ENCODE results near the gene DGKD.

The DGKD gene

DNA sequence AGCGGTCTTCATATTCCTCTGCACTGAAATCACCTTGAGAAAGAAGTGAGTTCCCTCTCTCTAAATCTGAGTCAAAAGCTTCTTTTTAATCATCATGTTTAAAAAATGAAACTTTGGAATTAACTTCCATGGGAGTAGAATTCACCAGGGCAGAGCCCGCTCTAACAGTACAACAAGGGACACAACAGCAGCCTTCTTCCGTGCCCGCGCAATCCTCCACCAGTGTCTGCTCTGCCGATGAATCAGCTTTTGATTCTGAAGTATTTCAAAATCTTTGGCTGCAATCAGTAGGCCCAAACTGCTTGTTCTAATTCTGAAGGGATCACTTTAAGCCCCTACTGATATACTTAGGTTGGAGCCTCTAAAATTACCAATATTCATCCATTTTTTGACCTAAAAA lies 135.4 kb downstream of the DGKD start:
- in situ Hi-C loops (cut with MboI; ENCODE audit: low sequenced_read_pairs), result no loop called here

DNA sequence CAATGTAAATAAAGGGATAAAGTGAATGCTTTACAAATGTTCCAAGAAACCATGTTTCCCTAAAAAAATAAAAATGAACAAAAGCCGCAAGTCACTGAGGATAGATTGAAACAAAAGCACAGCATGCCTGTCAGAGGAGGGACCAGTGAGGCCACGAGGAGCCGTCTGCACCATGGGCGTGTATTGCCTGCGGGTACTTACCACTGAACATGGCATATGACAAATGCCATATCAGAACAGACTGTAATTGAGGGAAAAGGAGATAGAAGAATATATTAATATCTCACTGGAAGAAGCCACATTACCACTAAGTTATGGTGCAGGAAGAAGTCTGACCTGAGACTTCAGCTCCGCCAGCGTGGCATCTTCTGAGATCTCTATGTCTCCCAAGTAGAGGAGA lies 136.5 kb downstream of the DGKD start:
- in situ Hi-C loops (cut with MboI; ENCODE audit: low sequenced_read_pairs), result no loop called here

DNA sequence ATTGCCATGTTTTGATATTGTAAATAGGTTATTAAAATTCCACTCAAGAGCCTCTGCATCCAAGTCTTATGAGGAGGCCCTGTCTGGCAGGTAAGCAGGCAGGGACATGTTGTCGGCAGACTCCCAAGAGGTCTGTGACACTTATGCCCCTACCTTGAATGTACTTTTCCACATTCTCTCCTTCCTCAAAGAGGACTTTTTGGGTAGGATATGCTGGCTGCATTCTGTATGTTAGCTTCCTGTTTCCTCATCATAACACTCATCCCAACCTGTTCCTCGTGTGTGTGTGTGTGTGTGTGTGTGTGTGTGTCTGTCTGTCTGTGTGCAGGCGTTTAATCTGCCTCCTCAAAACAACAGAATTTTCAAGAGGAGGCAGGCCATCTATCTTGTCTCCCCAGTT lies 137.0 kb downstream of the DGKD start:
- in situ Hi-C loops (cut with MboI; ENCODE audit: low sequenced_read_pairs), result no loop called here

DNA sequence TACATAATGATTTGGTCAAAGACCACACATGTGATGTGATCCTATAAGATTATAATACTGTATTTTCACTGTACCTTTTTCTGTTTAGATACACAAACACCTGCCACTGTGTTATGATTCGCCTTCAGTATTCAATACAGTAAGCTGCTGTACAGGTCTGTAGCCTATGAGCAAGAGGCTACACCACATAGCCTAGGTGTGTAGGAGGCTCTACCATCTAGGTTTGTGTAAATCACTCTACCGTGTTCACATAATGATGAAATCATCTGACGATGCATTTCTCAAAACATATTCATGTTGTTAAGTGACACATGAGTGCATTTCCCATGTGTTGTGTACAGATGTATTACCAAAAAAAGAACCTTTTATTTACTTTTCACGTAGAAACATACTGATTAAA lies 137.8 kb downstream of the DGKD start:
- in situ Hi-C loops (cut with MboI; ENCODE audit: low sequenced_read_pairs), result no loop called here

DNA sequence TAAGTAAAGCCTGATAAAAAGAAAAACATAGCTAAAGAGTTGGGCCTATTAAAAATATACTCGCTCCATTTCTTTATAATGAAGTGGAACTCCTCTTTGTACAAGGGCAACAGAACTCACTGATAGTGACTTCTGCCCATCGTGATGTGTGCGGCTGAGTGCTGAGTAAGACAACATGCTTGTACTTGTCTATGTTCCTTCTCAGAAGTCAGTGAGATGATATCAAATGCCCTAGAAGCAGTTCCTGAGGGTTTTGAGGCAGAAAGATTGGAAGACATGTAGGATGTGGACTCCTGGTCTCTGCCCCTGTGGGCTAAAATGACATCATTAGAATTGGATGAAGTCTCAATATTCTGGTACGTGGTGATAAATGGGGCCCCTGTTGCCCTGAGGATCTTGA lies 138.5 kb downstream of the DGKD start:
- in situ Hi-C loops (cut with MboI; ENCODE audit: low sequenced_read_pairs), result no loop called here

DNA sequence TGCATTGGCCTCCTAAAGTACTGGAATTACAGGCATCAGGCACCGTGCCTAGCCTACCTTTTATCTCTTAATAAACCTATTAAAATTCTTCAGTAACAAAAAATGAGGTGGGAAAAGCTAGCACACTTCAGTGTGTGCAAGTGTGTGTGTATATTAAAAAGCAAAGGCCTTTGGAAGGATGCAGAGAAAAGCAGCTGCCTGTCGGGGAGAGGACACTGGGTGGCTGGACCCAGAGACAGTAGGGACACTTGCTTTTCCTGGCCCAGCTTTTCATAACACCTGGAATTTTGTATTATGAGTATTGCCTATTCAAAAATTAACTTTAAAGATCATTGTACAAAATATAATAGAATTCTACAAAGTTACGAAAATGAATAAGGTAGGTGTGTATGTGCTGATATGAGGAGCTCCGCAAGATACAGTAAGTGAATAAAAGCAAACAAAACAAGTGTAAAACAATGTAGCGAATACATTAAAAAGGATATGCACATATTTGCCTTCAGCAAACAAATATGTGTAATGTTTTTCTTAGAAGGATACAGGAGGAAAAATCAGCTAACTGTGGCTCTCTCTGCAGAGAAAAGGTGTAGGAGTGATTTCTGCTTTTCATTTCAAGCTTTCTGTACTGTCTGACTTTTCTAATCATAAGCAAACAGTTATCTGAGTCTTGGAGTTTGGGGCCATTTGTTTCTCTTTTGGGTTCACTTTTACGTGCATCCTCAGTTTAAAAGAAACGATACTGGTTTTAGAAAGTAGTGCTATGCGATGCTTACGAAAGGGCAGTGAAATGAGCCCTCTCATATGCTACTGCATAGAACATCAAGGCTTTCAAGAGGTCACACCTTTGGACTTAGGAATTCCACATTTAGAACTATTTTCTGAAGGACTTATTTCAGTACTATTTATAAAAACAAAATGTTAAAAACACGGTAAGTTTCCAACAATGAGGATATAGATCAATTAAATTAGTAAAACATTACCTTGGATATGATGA lies 141.5 kb downstream of the DGKD start:
- in situ Hi-C loops (cut with MboI; ENCODE audit: low sequenced_read_pairs), result no loop called here

DNA sequence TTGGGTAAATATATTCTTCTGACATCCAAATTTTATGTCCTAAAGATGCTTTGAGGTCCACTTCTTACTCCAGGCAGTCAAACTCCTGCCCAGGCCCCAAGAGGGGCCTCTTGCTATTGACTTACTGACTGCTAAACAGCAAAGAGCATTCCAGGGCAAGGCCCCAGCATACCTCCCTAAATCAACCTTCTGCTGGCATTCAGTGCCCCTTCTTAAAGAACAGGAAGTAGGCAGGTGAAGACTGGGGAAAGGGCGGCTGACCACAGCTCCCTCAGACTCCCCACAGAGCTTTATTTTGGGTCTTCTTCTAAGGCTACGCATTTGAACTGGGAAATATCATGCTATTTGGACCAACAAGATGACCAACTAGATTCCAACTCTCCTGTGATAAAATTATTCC lies 143.4 kb downstream of the DGKD start:
- in situ Hi-C loops (cut with MboI; ENCODE audit: low sequenced_read_pairs), result no loop called here

DNA sequence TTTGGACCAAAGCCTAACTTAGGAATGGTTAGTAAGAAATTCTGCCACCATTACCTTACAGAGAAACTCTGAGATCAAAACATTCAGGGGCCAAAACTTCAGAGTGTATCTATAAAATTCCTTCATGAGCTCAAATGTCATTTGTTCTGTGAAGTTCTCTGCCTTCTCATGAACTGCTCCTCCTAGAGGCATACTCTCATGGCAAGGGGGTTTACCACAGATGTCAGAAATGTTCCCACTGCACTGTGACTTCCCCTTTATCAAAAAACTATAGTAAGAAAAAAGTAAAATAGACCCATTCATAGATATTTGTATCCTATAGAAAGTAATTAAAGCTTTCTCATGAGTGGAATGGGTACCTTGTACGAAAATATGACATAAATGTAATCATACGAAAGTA lies 143.8 kb downstream of the DGKD start:
- in situ Hi-C loops (cut with MboI; ENCODE audit: low sequenced_read_pairs), result no loop called here

DNA sequence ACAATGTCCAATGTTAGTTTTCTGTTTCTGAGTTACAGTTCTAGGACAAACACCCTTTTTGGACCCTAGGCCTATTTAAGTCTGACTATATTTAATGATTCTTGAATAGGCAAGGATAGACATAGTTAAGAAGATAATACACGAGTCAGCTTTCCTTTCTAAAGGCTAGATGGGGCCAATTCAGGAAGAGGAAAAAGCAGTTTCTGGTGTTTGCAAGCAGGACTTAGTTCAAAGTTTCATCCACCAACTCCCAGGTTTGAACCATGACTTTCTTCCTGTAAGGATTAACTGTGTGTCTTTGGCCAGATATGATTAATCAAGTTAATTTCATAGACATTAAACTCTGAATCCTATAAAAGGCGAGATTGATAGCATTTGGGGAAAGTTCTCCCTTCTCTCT lies 145.6 kb downstream of the DGKD start:
- in situ Hi-C loops (cut with MboI; ENCODE audit: low sequenced_read_pairs), result no loop called here

DNA sequence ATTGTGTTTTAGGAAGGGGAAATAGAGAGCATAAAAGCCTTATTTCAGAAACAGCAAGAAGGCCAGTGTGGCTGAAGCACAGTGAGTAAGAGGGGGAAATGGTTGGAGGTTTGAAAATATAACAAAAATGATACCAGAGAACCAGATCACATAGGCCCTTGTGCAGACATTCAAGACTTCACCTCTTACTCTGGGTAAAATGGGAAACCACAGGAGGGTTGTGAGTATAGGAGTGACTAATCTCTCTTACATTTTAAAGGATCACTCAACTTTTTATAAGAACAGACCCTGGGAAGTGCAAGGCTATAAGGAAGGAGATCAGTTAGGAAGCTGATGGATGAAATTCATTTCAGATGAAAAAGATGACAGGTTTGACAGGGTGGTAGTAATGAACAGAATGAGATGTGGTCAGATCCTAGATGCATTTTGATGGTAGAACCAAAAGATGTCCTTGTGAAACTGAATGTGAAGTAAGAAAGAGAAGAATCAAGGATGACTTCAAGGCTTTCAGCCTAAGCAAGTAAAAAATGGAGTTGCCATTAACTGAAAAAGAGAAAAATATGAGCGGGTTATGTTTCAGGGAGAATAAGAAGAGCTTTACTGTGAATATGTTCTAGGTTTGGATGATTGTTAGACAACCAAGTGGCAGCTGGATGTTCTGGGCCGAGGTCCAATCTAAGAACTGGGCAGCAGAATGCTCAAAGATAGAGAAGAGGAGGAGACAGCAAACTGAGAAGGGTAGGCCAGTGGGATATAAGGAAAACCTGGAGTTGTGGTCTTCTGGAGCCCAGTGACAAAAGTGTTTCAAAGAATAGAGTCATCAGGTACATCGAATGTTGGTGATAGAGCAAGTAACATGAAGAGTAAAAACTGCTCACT lies 147.1 kb downstream of the DGKD start:
- in situ Hi-C loops (cut with MboI; ENCODE audit: low sequenced_read_pairs), result no loop called here

DNA sequence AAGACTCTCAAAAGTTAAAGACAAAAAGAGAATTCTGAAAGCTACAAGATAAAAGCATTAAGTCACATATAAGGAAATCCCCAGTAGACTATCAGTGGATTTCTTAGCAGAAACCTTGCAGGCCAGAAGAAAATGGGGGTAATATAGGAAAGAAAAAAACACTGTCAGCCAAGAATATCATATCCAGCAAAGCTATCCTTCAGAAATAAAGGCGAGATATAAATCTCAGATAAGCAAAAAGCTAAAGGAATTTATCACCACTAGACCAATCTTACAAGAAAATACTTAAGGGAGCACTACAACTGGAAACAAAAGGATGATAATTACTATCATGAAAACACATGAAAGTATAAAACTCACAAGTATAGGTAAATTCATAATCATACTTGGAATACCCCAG lies 149.2 kb downstream of the DGKD start:
- in situ Hi-C loops (cut with MboI; ENCODE audit: low sequenced_read_pairs), result no loop called here

DNA sequence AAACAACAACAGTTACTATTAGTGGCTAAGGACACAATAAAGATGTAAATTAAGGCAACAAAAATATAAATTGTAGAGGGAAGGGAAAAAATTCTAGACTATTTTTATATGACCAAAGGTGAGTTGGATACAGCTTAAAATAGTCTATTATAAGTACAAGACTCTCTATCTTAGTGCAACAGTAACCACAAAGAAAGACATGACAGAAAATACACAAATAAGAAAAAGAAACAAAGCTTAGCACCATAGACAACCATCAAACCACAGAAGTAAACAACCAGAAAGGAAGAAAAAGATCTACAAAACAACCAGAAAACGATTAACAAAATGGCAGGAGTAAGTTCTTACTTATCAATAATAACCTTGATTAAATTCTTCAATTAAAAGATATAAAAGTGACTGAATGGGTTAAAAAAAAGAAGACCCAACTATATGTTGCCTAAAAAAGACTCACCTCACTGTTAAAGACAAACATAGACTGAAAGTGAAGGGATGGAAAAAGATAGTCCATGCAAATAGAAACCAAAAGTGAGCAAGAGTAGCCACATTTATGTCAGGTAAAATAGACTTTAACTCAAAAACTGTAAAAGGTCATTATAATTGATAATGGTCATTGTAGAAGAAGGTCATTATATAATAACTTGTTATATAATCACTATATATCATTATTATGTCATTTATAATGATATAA lies 149.8 kb downstream of the DGKD start:
- in situ Hi-C loops (cut with MboI; ENCODE audit: low sequenced_read_pairs), result no loop called here

DNA sequence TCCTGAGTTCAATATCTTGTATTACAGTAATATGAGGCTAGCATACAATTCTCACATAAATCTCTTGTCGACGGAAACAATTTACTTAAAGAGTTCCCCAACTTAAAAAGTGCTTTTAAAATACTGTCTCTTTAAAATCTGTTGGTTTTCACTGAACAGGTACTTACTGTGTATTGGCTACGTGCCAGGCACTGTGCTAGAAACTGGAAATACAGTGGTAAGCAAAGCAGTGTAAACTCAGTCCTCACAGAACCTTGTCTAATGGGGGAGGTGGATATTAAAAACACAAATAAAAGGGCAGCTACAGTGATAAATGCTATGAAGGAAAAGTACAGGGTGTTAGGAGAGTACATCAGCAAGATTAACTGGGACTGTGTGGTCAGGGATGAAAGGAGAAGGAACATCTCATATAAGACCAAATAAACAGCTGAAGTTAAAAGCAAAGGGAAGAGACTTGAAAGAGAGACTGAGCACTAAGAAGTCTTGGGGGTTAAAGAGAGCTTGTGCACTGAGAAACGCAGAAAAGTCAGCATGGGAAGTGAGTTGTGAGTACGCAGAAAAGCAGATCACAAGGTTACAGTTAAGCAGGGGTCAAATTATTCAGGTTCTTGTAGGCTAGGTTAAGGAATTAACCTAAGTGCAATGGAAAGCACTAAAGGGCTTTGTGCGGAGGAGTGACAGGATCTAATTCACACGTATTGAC lies 159.8 kb downstream of the DGKD start:
- in situ Hi-C loops (cut with MboI; ENCODE audit: low sequenced_read_pairs), result no loop called here

DNA sequence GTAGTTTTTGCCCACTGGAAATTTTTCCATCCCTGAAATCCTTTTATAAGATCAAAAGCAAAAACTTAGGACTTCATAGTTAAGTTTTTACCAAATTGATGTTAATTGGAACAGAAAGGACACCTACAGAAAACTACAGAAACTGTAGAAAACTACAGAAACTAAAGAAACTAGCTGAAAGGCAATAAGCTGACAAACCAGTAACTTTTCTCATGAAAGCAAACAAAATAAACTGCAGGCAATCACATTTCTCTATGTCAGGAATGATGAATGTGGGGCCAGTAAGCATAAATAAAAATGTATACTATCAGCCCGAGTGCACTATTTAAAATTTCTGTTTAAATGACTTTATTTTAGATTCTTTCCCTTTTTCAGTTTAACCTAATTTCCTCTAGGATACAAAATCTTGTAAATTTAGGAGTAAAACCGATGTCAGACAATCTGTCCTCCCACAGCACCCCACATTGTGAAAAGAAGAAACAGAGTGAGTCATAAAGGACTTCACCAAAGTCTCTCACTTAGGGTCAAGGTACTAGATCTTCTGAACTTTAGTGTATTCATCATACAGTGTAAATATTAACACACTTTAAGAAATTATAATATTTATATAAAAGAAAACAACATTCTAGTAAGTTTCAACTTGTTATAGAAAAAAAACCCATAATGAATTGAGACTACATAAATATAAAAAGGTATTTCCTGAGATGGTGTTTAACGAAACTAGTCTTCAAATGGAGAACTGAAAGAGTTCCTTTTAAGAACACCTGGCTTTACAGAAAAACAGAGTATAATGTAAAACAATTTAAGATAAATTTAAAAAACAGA lies 165.7 kb downstream of the DGKD start:
- in situ Hi-C loops (cut with MboI; ENCODE audit: low sequenced_read_pairs), result no loop called here
